Mucosa of stomach (tissue), 1 donor: ENCODE data around the gene NTSR2.

Source experiments
- H3K27me3 ChIP-seq: one replicate; pipeline ENCODE4 v1.7.0; 2013; ENCODE audit warnings: mild to moderate bottlenecking, low read length; ENCODE audit not compliant: control insufficient read depth, insufficient read depth
- H3K36me3 ChIP-seq: one replicate; pipeline ENCODE4 v1.7.0; 2013; ENCODE audit warnings: low read length; ENCODE audit not compliant: control insufficient read depth, insufficient read depth
- H3K4me1 ChIP-seq: one replicate; pipeline ENCODE4 v1.7.0; 2013; ENCODE audit warnings: mild to moderate bottlenecking, low read length; ENCODE audit not compliant: control insufficient read depth, insufficient read depth
- H3K4me3 ChIP-seq: one replicate; pipeline ENCODE4 v1.7.0; 2013; ENCODE audit warnings: low read length
- H3K9ac ChIP-seq: one replicate; pipeline ENCODE4 v1.7.0; 2013; ENCODE audit warnings: mild to moderate bottlenecking, low read length, moderate library complexity
- H3K9me3 ChIP-seq: one replicate; pipeline ENCODE4 v1.7.0; 2013; ENCODE audit warnings: mild to moderate bottlenecking, low read length, moderate library complexity; ENCODE audit not compliant: control insufficient read depth
- donor health status: Pancreatic carcinoma.

The NTSR2 gene

DNA sequence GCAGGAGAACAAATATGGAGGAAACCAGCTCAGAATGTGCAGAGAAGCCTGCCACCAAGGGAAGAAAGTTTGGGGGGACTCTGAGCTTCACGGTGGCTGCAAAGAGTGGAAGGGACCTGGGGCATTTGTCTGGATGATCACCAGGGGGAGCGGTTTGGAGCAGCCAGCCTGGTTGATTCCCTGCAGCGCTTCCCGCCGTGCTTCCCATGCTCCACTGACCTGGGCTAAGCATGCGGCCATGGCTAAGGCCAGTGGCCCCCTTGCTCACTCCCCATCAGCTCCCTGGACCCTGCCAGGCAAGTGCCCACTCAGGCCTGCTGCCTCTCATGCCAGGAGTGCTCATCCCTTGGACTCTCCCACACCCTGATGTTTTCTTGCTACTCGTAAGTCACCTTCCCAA lies 27.0 kb downstream of the NTSR2 start:
- Histone ChIP-seq H3K27me3 (no peaks in the 10 kb centered on the region), H3K4me1 (no peaks in the 10 kb centered on the region), H3K36me3 (no peaks in the 10 kb centered on the region), H3K4me3 (no peak overlapping the region), H3K9me3 (no peaks in the 10 kb centered on the region), H3K9ac (no peak overlapping the region)

DNA sequence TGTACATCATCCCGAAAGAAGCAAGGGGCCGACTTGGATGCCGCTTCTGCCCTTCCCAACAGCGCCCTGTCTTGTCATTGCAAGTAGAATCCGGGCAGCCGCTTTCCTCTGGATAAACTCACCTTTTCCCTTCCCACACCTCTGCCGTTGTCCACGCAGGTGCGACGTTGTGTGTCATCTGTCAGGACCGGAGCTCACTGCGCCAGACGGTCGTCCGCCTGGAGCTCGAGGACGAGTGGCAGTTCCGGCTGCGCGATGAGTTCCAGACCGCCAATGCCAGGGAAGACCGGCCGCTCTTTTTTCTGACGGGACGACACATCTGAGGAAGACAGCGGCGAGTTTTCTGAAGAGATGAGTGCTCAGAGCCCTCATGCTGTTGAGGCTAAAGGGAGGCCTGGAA lies 29.9 kb downstream of the NTSR2 start:
- no peaks in the 10 kb centered on the region for H3K9me3 ChIP-seq
- no peaks in the 10 kb centered on the region for H3K4me1 ChIP-seq
- no peaks in the 10 kb centered on the region for H3K36me3 ChIP-seq
- H3K9ac ChIP-seq: no peak overlapping the region
- H3K4me3 ChIP-seq: no peak overlapping the region
- no peaks in the 10 kb centered on the region for H3K27me3 ChIP-seq

DNA sequence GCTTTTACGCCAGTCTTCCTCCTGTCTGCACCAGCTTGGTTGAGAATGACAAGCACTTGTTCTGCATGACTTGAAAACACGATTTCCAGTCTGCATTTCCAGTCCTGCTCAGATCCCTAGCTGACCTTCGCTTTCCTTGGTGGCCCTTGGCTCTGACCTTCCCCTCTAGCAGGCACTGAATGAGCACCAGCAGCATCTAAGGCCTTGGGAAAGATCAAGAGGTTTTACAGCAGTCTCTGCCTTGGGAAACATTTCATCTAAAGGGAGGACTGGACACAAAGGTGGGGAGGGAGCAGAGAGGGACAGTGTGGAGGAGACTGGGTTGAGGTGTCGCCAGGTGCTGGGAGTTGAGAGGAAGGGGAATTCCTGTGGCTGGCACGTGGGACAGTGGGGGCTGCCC lies 30.5 kb downstream of the NTSR2 start:
- Histone ChIP-seq H3K9me3 (no peaks in the 10 kb centered on the region), H3K4me1 (no peaks in the 10 kb centered on the region), H3K9ac (no peak overlapping the region), H3K27me3 (no peaks in the 10 kb centered on the region), H3K4me3 (no peak overlapping the region), H3K36me3 (no peaks in the 10 kb centered on the region)

DNA sequence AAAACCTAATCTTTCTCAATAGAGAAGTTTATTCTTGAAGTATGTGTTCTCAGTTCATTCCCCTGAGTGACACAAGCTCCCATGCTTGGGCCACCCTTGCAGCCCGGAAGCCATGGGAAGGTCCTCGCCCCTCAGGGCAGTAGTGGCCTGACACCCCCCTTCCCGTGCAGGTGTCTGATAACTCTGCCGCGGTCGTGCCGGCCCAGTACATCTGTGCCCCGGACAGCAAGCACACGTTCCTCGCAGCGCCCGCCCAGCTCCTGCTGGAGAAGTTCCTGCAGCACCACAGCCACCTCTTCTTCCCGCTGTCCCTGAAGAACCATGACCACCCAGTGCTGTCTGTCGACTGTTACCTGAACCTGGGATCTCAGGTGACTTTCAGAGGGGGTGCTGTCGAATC lies 32.4 kb downstream of the NTSR2 start:
- Histone ChIP-seq H3K4me1 (no peaks in the 10 kb centered on the region), H3K36me3 (no peaks in the 10 kb centered on the region), H3K9ac (no peak overlapping the region), H3K4me3 (no peak overlapping the region), H3K9me3 (no peaks in the 10 kb centered on the region), H3K27me3 (no peaks in the 10 kb centered on the region)

DNA sequence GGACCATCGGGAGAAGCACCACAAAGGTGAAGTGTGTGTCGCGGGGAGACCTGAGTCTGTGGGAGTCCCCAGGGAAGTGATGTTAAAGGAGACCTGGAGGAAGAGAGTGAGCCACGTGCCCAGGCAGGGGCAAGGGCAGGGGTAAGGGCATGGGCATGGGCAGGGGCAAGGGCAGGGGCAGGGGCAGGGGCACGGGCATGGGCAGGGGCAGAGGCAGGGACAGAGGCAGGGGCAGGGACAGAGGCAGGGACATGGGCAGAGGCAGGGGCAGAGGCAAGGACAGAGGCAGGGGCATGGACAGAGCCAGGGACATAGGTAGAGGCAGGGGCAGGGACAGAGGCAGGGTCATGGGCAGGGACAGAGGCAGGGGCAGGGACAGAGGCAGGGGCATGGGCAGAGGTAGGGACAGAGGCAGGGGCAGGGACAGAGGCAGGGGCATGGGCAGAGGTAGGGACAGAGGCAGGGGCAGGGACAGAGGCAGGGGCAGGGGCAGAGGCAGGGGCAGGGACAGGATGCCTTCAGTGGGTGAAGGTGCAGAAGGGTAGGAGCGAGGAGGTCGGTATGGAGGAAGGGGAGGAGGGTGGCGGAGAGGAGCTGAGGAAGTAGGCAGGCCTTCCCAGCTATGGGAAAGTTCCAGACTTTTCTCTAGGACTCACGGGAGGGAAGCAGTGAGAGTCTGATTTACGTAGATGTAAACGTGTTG lies 33.3 kb downstream of the NTSR2 start:
- H3K4me3 ChIP-seq: no peak overlapping the region
- no peak overlapping the region for H3K9ac ChIP-seq
- no peaks in the 10 kb centered on the region for H3K36me3 ChIP-seq
- no peaks in the 10 kb centered on the region for H3K9me3 ChIP-seq
- no peaks in the 10 kb centered on the region for H3K27me3 ChIP-seq
- H3K4me1 ChIP-seq: no peaks in the 10 kb centered on the region

DNA sequence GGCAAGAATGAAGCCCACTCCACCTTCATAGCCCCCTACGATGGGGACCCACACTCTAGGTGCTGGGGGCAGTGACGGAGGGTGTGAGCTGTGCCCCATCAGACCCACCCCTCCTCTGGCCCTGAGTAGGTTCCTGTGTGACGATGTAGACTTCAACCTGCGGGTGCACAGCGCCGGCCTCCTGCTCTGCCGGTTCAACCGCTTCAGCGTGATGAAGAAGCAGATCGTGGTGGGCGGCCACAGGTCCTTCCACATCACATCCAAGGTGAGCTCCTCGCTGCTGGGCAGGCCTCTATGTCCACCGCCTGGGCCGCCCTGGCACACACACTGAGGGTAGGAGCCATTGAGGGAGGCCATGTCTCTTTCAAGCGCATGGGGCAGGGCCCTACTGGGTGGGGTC lies 34.9 kb downstream of the NTSR2 start:
- H3K9ac ChIP-seq: no peak overlapping the region
- no peak overlapping the region for H3K4me3 ChIP-seq
- H3K9me3 ChIP-seq: no peaks in the 10 kb centered on the region
- H3K27me3 ChIP-seq: no peaks in the 10 kb centered on the region
- H3K4me1 ChIP-seq: no peaks in the 10 kb centered on the region
- no peaks in the 10 kb centered on the region for H3K36me3 ChIP-seq

DNA sequence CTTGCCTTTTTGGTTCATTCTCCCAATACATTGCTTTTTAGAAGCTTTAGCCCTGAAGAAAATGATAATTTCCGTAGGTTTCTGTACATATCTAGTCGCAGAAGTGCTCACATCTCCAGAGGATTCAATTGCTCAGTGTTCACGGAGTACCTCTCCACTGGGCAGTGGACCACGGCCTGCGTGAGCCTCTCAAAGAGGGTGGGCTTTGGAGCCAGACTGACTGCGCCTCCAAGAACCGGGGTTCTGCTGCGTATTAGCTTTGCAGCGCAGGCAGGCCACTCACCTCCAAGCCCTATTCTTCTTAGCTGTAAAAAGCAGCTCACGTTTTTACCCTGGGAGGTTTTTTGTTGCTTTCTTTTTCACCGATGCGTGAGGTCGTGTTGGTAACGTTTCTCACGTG lies 35.4 kb downstream of the NTSR2 start:
- no peaks in the 10 kb centered on the region for H3K9me3 ChIP-seq
- no peaks in the 10 kb centered on the region for H3K4me1 ChIP-seq
- no peak overlapping the region for H3K9ac ChIP-seq
- no peaks in the 10 kb centered on the region for H3K27me3 ChIP-seq
- no peak overlapping the region for H3K4me3 ChIP-seq
- no peaks in the 10 kb centered on the region for H3K36me3 ChIP-seq

DNA sequence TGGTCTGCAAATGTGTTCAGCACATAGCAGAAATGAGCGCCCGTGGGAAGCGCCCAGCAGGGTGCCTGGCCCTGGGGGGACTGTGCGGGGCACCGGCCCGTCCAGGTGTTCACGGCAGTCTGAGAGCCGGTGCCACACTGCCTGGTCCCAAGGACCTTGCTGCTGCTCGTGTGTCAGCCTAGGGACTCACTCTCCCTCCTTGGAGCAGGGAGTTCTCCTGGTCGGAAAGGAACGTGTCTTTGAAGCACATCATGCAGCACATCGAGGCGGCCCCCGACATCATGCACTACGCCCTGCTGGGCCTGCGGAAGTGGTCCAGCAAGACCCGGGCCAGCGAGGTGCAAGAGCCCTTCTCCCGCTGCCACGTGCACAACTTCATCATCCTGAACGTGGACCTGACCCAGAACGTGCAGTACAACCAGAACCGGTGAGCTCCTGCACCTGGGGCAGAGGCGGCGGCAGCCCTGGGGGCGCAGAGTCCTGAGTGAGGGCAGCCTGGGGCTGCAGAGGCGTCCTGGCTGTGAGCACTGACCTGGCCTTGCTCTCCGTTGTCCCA lies 36.0 kb downstream of the NTSR2 start:
- H3K27me3 ChIP-seq: no peaks in the 10 kb centered on the region
- H3K4me3 ChIP-seq: no peak overlapping the region
- H3K4me1 ChIP-seq: no peaks in the 10 kb centered on the region
- no peak overlapping the region for H3K9ac ChIP-seq
- no peaks in the 10 kb centered on the region for H3K36me3 ChIP-seq
- H3K9me3 ChIP-seq: no peaks in the 10 kb centered on the region

DNA sequence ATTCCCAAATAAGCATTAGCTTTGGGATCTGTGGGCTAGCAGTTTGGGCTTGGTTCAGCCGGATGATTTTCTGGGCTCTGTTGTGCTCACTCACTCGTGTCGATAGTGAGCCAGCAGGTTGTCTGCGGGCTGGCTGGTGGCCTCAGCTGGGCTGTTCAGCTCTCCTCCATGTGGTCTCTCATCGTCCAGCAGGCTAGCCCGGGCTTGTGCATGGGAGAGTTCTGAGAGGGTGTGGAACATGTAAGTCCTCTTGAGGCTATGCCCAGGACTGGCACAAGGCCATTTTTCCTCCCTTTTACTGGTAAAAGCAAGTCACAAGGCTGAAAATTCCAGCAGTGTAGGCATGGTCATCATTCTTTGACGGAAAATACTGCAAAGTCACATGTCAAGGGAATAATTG lies 38.5 kb downstream of the NTSR2 start:
- Histone ChIP-seq H3K27me3 (no peaks in the 10 kb centered on the region), H3K4me1 (no peaks in the 10 kb centered on the region), H3K9me3 (no peaks in the 10 kb centered on the region), H3K36me3 (no peaks in the 10 kb centered on the region), H3K4me3 (no peak overlapping the region), H3K9ac (no peak overlapping the region)

DNA sequence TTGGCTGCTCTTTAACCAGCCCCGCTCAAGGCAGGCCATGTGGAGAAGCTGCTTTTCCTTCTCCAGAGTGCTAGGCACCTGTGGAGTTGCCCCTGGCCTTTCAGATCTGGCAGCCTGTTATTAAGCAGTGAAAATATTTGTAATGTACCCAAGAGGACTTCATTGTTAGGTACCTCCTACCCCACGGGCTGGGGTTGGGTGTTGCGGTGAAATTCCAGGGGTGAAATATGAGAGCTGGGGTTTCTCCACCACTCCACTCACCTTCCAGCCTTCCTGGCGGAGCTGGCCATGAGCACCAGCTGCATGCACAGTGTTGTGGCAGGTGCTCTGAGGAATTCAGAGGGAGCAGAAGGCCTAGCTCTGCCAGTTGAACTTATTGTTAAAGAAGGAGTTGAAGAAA lies 39.1 kb downstream of the NTSR2 start:
- H3K36me3 ChIP-seq: no peaks in the 10 kb centered on the region
- no peaks in the 10 kb centered on the region for H3K4me1 ChIP-seq
- H3K27me3 ChIP-seq: no peaks in the 10 kb centered on the region
- H3K9ac ChIP-seq: no peak overlapping the region
- H3K4me3 ChIP-seq: no peak overlapping the region
- H3K9me3 ChIP-seq: no peaks in the 10 kb centered on the region

DNA sequence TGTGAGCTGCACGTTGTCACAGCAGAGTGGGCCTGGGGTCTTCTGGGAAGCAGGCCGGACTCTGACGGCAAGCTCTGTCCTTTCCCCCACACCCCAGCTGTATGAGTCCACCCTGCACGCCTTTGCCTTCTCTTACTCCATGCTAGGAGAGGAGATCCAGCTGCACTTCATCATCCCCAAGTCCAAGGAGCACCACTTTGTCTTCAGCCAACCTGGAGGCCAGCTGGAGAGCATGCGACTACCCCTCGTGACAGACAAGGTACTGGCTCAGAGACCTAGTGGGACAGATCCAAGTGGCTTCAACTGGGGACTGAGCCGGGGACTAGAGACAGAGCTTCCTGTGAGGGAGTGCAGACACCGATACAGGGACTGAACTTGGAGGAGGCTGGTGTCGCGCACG lies 40.1 kb downstream of the NTSR2 start:
- no peaks in the 10 kb centered on the region for H3K9me3 ChIP-seq
- no peak overlapping the region for H3K4me3 ChIP-seq
- no peaks in the 10 kb centered on the region for H3K36me3 ChIP-seq
- H3K9ac ChIP-seq: no peak overlapping the region
- H3K27me3 ChIP-seq: no peaks in the 10 kb centered on the region
- no peaks in the 10 kb centered on the region for H3K4me1 ChIP-seq

DNA sequence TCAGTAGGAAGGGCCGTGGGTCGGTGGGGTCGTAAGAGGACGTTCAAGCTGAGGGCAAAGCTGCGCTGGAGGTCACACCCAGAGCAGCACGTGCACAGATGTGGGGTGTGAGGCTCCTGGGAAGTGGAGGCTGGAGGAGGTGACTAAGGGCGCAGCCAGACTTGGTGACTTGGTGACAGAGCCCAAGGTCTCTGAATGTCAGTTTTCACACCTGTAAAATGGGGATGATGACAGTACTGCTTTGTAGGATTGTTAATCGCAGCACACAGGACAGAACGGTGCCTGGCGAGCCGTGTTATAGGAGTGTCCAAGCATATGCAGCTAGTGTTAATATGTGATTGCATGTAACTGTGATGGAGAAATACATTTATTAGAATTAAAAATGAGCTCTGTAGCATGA lies 40.8 kb downstream of the NTSR2 start:
- Histone ChIP-seq H3K9ac (no peak overlapping the region), H3K36me3 (no peaks in the 10 kb centered on the region), H3K4me3 (no peak overlapping the region), H3K27me3 (no peaks in the 10 kb centered on the region), H3K9me3 (no peaks in the 10 kb centered on the region), H3K4me1 (no peaks in the 10 kb centered on the region)

DNA sequence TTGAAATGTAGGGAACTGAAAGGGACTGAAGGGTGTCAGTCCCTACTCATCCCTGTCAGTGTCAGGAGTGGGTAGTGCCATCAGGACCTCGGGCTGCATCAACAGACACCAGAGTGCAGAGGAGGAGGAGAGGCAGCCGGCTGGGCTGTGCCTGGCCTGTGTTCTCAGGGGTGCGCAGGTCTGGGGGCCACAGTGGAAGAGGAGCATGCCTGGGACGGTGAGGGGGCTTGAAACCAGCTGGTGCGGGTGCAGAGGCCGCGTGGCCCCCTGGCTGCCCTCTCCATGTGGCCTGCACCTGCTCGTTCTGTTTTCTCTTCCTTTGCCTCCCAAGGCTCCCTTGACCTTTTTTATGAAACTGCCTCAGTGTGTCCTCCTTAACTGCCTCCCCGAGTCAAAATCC lies 41.3 kb downstream of the NTSR2 start:
- Histone ChIP-seq H3K4me1 (no peaks in the 10 kb centered on the region), H3K4me3 (no peak overlapping the region), H3K36me3 (no peaks in the 10 kb centered on the region), H3K27me3 (no peaks in the 10 kb centered on the region), H3K9me3 (no peaks in the 10 kb centered on the region), H3K9ac (no peak overlapping the region)
